Chondrocyte (in vitro differentiated cells): ENCODE measurements around the gene ALDH5A1. TPM values are rescaled to one million over a fixed set of nuclear protein-coding genes. Genes with fewer than 3 reads are reported as not detected.

Experiments used
- DNase-seq: peaks from one replicate; pipeline ENCODE4 v3.0.0; 2021; ENCODE audit warnings: mixed read lengths, low spot score
- H3K27ac Mint-ChIP-seq: one replicate; pipeline ENCODE4 v1.8.0; 2021; ENCODE audit warnings: mild to moderate bottlenecking, moderate library complexity, mixed read lengths; ENCODE audit not compliant: unreplicated experiment
- H3K27me3 Mint-ChIP-seq: 2 replicates; pipeline ENCODE4 v1.8.0; 2021; ENCODE audit warnings: low read depth, mixed read lengths
- H3K36me3 Mint-ChIP-seq: 2 replicates; pipeline ENCODE4 v1.8.0; 2021; ENCODE audit warnings: low read depth, mixed read lengths
- H3K4me1 Mint-ChIP-seq: 2 replicates; pipeline ENCODE4 v1.8.0; 2021; ENCODE audit warnings: low read depth, mild to moderate bottlenecking, mixed read lengths
- H3K4me3 Mint-ChIP-seq: one replicate; pipeline ENCODE4 v1.8.0; 2021; ENCODE audit warnings: mild to moderate bottlenecking, moderate library complexity, mixed read lengths; ENCODE audit not compliant: unreplicated experiment
- H3K9me3 Mint-ChIP-seq: 2 replicates; pipeline ENCODE4 v1.8.0; 2021; ENCODE audit warnings: low read depth, mixed read lengths
- total RNA-seq: library from RNA; stranded (reverse); gene quantifications from 3 replicates; pipeline ENCODE4 v1.2.1, GENCODE V29; 2021
- TF ChIP-seq, protein P1 (sequence below): fragments of 200-600 bp; sonication (generic); IDR thresholded peaks from 2 replicates; pipeline ENCODE4 v1.5.0; 2021; ENCODE audit warnings: antibody characterized with exemption, mild to moderate bottlenecking, moderate library complexity

Gene ALDH5A1
- total RNA-seq, 1 donor from 2014 or later = 7.2 TPM

- no peak overlapping the region for H3K27ac Mint-ChIP-seq
- DNase-seq = no peak
- H3K36me3 Mint-ChIP-seq = no peaks in the 10 kb centered on the region
- TF ChIP-seq, protein P1, sequence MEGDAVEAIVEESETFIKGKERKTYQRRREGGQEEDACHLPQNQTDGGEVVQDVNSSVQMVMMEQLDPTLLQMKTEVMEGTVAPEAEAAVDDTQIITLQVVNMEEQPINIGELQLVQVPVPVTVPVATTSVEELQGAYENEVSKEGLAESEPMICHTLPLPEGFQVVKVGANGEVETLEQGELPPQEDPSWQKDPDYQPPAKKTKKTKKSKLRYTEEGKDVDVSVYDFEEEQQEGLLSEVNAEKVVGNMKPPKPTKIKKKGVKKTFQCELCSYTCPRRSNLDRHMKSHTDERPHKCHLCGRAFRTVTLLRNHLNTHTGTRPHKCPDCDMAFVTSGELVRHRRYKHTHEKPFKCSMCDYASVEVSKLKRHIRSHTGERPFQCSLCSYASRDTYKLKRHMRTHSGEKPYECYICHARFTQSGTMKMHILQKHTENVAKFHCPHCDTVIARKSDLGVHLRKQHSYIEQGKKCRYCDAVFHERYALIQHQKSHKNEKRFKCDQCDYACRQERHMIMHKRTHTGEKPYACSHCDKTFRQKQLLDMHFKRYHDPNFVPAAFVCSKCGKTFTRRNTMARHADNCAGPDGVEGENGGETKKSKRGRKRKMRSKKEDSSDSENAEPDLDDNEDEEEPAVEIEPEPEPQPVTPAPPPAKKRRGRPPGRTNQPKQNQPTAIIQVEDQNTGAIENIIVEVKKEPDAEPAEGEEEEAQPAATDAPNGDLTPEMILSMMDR = no peak
- no peaks in the 10 kb centered on the region for H3K27me3 Mint-ChIP-seq
- H3K4me1 Mint-ChIP-seq = no peaks in the 10 kb centered on the region
- H3K4me3 Mint-ChIP-seq = no peak overlapping the region
- no peaks in the 10 kb centered on the region for H3K9me3 Mint-ChIP-seq
Measured at GRCh38 chr6:24458134-24458533, 36.6 kb upstream of the ALDH5A1 start.

- Mint-ChIP-seq H3K36me3 (no peaks in the 10 kb centered on the region), H3K27ac (no peak overlapping the region), H3K4me3 (no peak overlapping the region), H3K9me3 (no peaks in the 10 kb centered on the region), H3K4me1 (no peaks in the 10 kb centered on the region), H3K27me3 (no peaks in the 10 kb centered on the region)
- TF ChIP-seq, protein P1 = no peak
- DNase-seq = no peak
Measured at GRCh38 chr6:24458941-24459340, 35.8 kb upstream of the ALDH5A1 start.

- DNase-seq = no peak
- no peaks in the 10 kb centered on the region for H3K36me3 Mint-ChIP-seq
Measured at GRCh38 chr6:24460966-24461365, 33.8 kb upstream of the ALDH5A1 start.

DNA sequence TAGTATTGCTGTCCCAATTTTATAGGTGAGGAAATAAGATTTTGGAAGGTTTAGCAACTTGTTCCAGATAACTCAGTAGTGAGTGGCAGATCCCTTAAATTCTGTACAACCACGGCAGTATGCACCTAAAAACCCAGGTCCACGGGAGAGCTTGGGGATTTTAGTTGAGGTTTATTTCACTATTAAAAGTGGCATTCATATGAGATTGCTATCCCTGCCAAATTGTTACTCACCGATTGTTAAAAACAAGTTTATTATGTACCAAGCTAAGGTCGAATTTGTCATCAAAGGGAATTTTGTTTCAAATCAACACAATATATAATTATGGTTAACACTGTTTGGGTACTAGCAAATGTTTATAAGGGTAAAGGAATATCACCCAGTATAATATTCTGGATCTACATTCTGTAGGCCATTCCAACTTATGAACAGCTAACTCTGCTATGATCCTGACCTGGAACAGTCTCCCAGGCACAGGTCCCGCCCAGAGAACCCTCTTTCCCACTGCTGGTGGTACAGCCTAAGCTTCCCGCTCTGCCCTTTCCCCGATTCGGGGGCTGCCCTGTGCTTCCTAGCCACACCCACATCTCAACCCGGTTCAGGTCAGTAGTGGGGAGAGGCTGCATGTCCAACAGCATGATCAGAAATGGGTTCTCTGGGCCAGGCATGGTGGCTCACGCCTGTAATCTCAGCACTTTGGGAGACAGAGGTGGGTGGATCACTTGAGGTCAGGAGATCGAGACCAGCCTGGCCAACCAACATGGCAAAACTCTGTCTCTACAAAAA lies 30.3 kb upstream of the ALDH5A1 start:
- Mint-ChIP-seq H3K36me3 (peaks cover 2% of the 10 kb centered on the region), H3K9me3 (no peaks in the 10 kb centered on the region), H3K27ac (no peak overlapping the region), H3K4me1 (peaks cover 12% of the 10 kb centered on the region), H3K4me3 (no peak overlapping the region), H3K27me3 (no peaks in the 10 kb centered on the region)
- TF ChIP-seq, protein P1 = no peak
- DNase-seq = no peak

More at GRCh38 chr6:24460966-24461365, 33.8 kb upstream of the ALDH5A1 start:
- Mint-ChIP-seq H3K4me1 (no peaks in the 10 kb centered on the region), H3K27me3 (no peaks in the 10 kb centered on the region), H3K4me3 (no peak overlapping the region), H3K27ac (no peak overlapping the region), H3K9me3 (no peaks in the 10 kb centered on the region)
- TF ChIP-seq, protein P1 = no peak

- H3K9me3 Mint-ChIP-seq = no peaks in the 10 kb centered on the region
- peaks cover 38% of the 10 kb centered on the region for H3K4me1 Mint-ChIP-seq
- peak overlapping the region; percentile 76 for H3K27ac Mint-ChIP-seq
- DNase-seq = no peak
- TF ChIP-seq, protein P1 = no peak
- peaks cover 2% of the 10 kb centered on the region for H3K36me3 Mint-ChIP-seq
- no peaks in the 10 kb centered on the region for H3K27me3 Mint-ChIP-seq
- H3K4me3 Mint-ChIP-seq = no peak overlapping the region
Measured at GRCh38 chr6:24469811-24470210, 25.0 kb upstream of the ALDH5A1 start.
